GM23338 (cell line): ENCODE measurements around the gene FAM168B.

Source experiments
- CREB1 ChIP-seq: fragments of 250-450 bp; sonication (Bioruptor Pico); IDR thresholded peaks from 2 replicates; pipeline ENCODE4 v1.5.0; 2020; ENCODE audit warnings: low read depth, mild to moderate bottlenecking, moderate library complexity
- CTCF ChIP-seq, 2 experiments: fragments of 200-600 bp in 1 of 2; sonication (generic) in 1 of 2; conservative IDR thresholded peaks; 2 replicates each; pipeline versions ENCODE4 v1.5.1 to v1.6.1; 2016 to 2017; ENCODE audit warnings: antibody characterized with exemption in 2 of 2, low read depth in 2 of 2, mild to moderate bottlenecking in 2 of 2, moderate library complexity in 1 of 2
- ETS1 ChIP-seq: IDR thresholded peaks from 2 replicates; pipeline ENCODE4 v1.6.1; 2016; ENCODE audit warnings: antibody characterized with exemption
- EZH2 ChIP-seq: fragments of 200-600 bp; sonication (generic); IDR thresholded peaks from one replicate; pipeline ENCODE4 v1.8.0; 2017; ENCODE audit warnings: antibody characterized with exemption, mild to moderate bottlenecking, low read depth; ENCODE audit not compliant: unreplicated experiment
- EZH2phosphoT487 ChIP-seq: fragments of 200-600 bp; sonication (generic); IDR thresholded peaks from one replicate; pipeline ENCODE4 v1.8.1; 2018; ENCODE audit warnings: antibody characterized with exemption; ENCODE audit not compliant: unreplicated experiment
- JUNB ChIP-seq: IDR thresholded peaks from one replicate; pipeline ENCODE4 v1.6.1; 2016; ENCODE audit warnings: antibody characterized with exemption; ENCODE audit not compliant: unreplicated experiment
- POLR2AphosphoS5 ChIP-seq: IDR thresholded peaks from 2 replicates; pipeline ENCODE4 v1.6.1; 2016; ENCODE audit warnings: antibody characterized with exemption, low read depth
- REST ChIP-seq: IDR thresholded peaks from one replicate; pipeline ENCODE4 v1.6.1; 2018; ENCODE audit warnings: antibody characterized with exemption; ENCODE audit not compliant: unreplicated experiment
- STAT1 ChIP-seq: IDR thresholded peaks from one replicate; pipeline ENCODE4 v1.6.1; 2016; ENCODE audit warnings: antibody characterized with exemption; ENCODE audit not compliant: unreplicated experiment
- ZNF114 ChIP-seq: fragments of 250-450 bp; sonication (Bioruptor Pico); IDR thresholded peaks from 2 replicates; pipeline ENCODE4 v1.5.0; 2020; ENCODE audit warnings: mild to moderate bottlenecking, moderate library complexity
- ZNF331 ChIP-seq: fragments of 250-450 bp; sonication (Bioruptor Pico); IDR thresholded peaks from 2 replicates; pipeline ENCODE4 v1.5.0; 2020; ENCODE audit warnings: low read depth, mild to moderate bottlenecking, moderate library complexity
- ZNF462 ChIP-seq: fragments of 250-450 bp; sonication (Bioruptor Pico); IDR thresholded peaks from 2 replicates; pipeline ENCODE4 v1.5.0; 2020; ENCODE audit warnings: mild to moderate bottlenecking, moderate library complexity

- TF ChIP-seq ZNF331 (no peak), EZH2 (no peak), CTCF (conservative IDR thresholded peaks at IDR 0.05; ENCODE audit: low read depth in 2 of 2) (no peak), REST (no peak), JUNB (no peak), EZH2phosphoT487 (no peak), POLR2AphosphoS5 (no peak), ZNF462 (CRISPR knock-in tag) (no peak), CREB1 (no peak), ETS1 (no peak), ZNF114 (CRISPR knock-in tag) (no peak), STAT1 (no peak)
Observed at GRCh38 chr2:131123192-131123591, 29.9 kb upstream of the FAM168B start.
